GM21381 (cell line): ENCODE data around the gene MCM10.
"Not testable (repeated sequence)": the region's sequence is repeated elsewhere in the genome, so short reads cannot be mapped to it uniquely, and the experiment has no call there.

Source experiments
- ATAC-seq: cut with Tn5 transposase; IDR thresholded peaks from one replicate; pipeline ENCODE4 v1.9.1; 2021; ENCODE audit warnings: mild to moderate bottlenecking, moderate library complexity; ENCODE audit not compliant: unreplicated experiment

Gene MCM10

GRCh38 chr10:13219685-13220670, 58.6 kb downstream of the MCM10 start:
- no peak for ATAC-seq

- no peak for ATAC-seq
Observed at GRCh38 chr10:13221572-13221971, 60.2 kb downstream of the MCM10 start.

GRCh38 chr10:13222151-13222550, 60.8 kb downstream of the MCM10 start:
- ATAC-seq: no peak

GRCh38 chr10:13222566-13222965, 61.2 kb downstream of the MCM10 start:
- ATAC-seq: no peak

GRCh38 chr10:13223241-13223640, 61.9 kb downstream of the MCM10 start:
- ATAC-seq: no peak

GRCh38 chr10:13224210-13224995, 63.0 kb downstream of the MCM10 start:
- ATAC-seq: no peak

GRCh38 chr10:13225601-13226000, 64.2 kb downstream of the MCM10 start:
- no peak for ATAC-seq

GRCh38 chr10:13227031-13227430, 65.7 kb downstream of the MCM10 start:
- ATAC-seq: no peak

- ATAC-seq: no peak
Observed at GRCh38 chr10:13231190-13231589, 69.8 kb downstream of the MCM10 start.

- ATAC-seq: no peak
Observed at GRCh38 chr10:13231808-13232207, 70.5 kb downstream of the MCM10 start.

GRCh38 chr10:13233358-13233757, 72.0 kb downstream of the MCM10 start:
- no peak for ATAC-seq

GRCh38 chr10:13234172-13234571, 72.8 kb downstream of the MCM10 start, which contains the start of gene UCMA:
Gene UCMA (minus strand): TSS chr10:13234374. CDS start chr10:13234258, 116 bp downstream.
- ATAC-seq: no peak

GRCh38 chr10:13234736-13235135, 73.4 kb downstream of the MCM10 start:
- ATAC-seq: not testable (repeated sequence)

- ATAC-seq: no peak
Observed at GRCh38 chr10:13236638-13237037, 75.3 kb downstream of the MCM10 start.

- ATAC-seq: no peak
Observed at GRCh38 chr10:13238271-13239077, 77.1 kb downstream of the MCM10 start.

GRCh38 chr10:13239923-13240322, 78.6 kb downstream of the MCM10 start:
- ATAC-seq: no peak

- ATAC-seq: no peak
Observed at GRCh38 chr10:13241613-13242012, 80.3 kb downstream of the MCM10 start.

- not testable (repeated sequence) for ATAC-seq
Observed at GRCh38 chr10:13242260-13242659, 80.9 kb downstream of the MCM10 start.

GRCh38 chr10:13247246-13247645, 85.9 kb downstream of the MCM10 start:
- no peak for ATAC-seq

- ATAC-seq: no peak
Observed at GRCh38 chr10:13247784-13248183, 86.4 kb downstream of the MCM10 start.

- no peak for ATAC-seq
Observed at GRCh38 chr10:13253726-13254125, 92.4 kb downstream of the MCM10 start.
